Kasumi-1 (cell line): ENCODE data around the gene TBC1D9B.

Experiments used
- DNase-seq, 2 experiments: peaks; one replicate each; lab custom pipeline; 2025; lab: John Stamatoyannopoulos, UW

The TBC1D9B gene

DNA sequence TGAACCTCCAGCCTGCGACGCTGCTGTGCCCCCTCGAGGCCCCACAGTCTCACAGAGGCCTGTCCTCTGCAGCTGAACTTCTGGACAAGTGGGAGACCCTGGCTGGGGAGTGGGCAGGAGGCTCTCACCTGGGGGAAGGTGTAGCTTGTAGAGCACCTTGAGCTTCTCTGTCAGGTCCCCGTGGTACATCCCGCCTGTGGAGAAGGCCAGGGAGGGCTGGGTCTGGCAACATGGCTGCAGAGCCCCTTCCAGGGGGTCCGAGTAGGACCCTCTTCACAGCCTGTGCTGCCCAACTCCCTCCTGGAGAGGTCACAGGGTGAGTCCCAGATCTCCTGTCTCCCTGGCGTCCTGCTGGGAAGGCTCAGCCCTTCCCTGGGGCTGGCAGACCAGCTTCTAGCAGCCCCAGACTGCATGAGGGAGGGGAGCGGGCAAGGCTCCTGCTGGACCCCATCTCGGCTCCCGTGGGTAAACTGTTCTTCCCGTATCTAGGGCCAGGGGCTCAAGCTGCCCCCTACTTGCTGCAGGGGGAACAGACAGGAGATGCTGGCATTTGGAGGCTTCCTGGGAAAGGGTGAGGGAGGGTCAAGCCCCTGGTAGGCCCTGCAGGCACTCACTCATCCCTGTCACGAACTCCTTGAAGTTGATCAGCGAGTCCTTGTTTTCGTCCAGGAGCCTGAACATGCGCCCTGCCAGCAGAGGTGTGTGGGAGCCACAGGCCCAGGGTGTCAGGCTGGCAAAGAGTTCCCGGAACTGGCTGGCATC, 37.9 kb downstream of the TBC1D9B start:
- DNase-seq: no peak

GRCh38 chr5:179869101-179869500, 38.6 kb downstream of the TBC1D9B start:
- no peak for DNase-seq

GRCh38 chr5:179868541-179868940, 39.2 kb downstream of the TBC1D9B start:
- DNase-seq: no peak

DNA sequence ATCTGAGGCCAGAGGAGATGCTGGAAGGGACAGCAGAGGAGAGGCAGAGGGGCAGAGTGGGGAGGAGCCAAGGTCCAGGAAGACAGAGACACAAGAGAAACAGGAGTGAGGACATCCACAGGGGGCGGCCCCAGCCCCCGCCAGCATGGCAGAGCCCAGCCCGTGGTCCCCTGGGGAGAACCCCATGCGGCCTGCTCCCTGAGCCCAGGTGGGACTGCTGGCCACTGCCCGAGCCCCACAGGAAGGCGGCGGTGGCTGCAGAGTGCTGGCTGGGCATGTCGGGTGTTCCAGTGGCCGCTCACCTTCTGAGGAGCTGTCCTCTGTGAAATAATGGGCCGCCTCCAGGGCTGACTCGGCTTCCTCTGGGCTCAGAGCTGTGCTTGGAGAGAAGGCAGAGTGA, 40.2 kb downstream of the TBC1D9B start:
- no peak for DNase-seq

GRCh38 chr5:179867079-179867465, 40.6 kb downstream of the TBC1D9B start:
- DNase-seq: no peak

GRCh38 chr5:179866241-179867078, 41.2 kb downstream of the TBC1D9B start:
- DNase-seq: no peak

DNA sequence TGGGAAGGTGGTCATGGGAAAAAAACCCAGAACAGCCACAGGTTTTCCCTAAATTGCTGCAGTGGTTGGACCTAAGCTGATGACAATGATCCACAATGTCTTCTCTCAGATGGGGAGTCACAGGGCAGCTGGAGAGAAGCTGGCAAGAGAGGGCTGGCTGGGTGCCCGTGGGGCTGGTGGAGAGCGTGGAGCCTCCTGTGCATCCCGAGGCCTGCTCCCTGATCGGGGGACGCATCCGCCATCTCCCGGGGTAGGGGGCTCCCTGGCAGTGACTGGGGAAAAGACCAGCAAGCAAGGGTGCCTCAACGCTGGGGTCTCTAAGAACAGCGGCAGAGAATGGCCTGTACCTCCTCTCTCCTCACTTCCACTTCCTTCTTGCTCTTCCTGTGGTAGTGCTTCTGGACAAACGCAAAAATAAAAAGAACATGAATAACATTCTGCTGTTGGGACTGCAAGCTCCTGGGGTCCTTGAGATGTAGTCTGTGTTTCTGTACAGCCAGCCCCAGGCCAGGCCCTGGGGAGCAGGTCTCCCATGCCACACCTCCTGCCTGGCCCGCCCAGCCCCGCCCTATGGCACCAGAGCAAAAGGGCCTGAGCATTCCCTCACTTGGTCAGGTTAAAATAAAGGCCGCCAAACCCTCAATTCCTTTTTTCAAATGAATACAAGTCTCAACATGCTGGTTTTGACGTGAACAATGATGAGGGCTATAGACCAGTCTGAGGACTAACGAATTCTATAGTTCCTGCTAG, 42.0 kb downstream of the TBC1D9B start:
- DNase-seq: no peak

GRCh38 chr5:179864686-179865085, 43.0 kb downstream of the TBC1D9B start:
- no peak for DNase-seq

DNA sequence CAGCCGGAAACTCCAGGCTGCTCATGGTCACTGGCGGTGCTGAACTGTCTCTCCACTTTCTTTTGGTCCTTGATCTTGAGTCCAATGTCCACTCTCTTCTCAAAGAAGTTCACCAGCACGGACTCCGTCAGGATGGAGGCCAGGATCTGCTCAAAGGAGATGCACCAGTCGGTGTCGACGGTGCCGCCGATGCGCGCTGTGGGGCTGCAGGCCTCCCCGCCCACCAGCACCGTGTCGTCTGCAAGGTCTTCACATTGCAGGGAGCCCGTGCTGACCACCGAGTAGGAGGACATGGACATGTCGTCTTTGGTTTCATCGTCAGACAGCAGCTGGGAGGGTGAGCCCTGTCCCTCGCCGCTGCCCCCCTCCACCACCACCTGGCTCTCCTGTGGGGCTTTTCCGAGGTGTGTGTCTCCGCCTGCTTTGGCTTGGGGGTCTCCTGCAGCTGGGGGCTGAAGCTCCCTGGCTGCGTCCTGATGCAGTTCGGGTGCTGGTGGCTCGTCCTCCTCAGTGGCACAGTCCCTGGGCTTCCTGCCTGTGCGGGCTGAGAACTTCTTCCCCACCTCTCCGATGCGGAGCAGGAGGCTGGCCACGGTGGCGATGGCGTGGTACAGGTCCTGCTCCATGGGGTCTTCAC, 44.1 kb downstream of the TBC1D9B start:
- DNase-seq: no peak

GRCh38 chr5:179862891-179863290, 44.8 kb downstream of the TBC1D9B start:
- DNase-seq: no peak

DNA sequence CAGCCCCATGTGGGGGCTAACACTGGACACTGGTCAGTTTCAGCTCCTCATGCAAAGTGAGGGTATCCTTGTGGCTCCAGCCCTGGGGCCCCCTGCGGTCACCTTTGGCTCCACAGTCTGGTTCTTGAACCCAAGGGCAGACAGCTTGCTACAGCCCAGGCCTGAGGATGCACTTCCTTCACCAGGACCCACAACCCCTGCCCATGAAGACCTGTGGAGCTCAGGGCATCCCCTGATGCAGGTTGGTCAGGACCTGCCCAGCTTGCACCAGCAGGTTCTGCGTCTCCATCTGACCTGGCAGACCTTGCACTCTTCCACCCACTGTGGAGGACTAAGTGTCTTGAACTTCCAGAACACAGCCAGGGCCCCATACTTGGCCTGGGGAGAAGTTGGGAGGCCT, 45.4 kb downstream of the TBC1D9B start:
- DNase-seq: no peak

DNA sequence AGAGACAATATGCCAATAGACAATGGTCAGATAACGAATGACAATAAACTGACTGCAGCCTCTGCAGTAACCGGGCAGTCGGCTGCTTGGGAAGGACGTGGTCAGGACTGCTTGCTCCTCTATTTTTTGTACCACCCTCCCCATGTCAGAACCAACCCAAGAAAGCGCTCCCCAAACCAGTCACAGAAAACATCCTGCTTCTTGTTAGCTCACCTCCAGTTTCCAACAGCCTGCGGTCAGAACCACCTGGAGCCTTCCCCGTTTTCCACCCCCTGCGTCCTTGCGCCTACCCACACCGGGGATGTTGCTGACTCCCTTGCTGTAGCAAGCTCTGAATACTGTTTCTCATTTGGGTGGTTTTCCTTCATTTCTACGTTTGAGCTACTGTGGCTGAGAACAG, 47.4 kb downstream of the TBC1D9B start:
- DNase-seq: no peak

DNA sequence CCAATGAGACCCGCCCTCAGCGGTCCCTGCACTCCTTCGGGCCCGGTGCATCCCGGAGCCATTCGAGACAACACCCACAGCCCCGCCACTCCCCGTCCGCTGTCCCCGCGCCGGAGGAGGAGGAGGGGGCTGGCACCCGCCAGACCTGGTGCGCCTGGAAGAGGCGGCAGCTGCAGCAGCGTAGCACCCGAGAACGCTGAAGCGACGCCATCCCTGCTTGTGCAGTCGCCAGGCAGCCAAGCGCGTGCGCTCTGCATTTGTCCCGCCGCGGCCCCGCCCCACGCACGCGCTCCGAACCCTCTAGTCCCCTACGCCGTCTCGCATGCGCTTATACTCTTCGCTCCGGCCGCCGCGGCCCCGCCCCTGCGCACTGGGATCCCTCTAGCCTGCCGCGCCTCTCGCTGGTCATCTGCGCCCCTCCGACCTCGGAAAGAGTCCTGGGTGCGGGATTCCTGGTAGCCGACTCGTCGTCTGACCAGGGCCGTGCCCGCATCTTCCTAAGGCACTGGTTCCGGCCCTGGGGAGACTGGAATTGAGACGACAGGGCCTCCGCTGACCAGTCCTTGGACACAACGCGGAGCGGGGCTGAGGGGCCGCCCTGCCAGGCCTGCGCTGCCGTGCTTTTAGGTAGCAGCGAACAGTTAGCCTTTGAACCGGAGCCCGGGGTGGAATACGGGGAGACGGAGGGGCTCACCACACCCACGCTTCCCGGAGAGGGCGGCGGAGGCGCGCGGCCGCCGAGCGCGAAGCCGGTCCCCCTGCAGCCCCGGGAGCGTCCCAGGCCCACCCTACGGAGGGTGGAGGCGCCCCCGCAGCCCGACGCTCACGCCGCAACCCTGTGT, 48.9 kb downstream of the TBC1D9B start, which contains the start of gene MRNIP:
Gene MRNIP (minus strand): TSS at position 232 of the 842 bp plus-strand sequence. CDS start 21 bp downstream, at position 211.
- DNase-seq: peak; percentile 96 to 97

GRCh38 chr5:179858241-179858585, 49.5 kb downstream of the TBC1D9B start:
- peak; percentile 44 to 61 for DNase-seq

- DNase-seq: no peak
Observed at GRCh38 chr5:179854356-179854755, 53.3 kb downstream of the TBC1D9B start.

DNA sequence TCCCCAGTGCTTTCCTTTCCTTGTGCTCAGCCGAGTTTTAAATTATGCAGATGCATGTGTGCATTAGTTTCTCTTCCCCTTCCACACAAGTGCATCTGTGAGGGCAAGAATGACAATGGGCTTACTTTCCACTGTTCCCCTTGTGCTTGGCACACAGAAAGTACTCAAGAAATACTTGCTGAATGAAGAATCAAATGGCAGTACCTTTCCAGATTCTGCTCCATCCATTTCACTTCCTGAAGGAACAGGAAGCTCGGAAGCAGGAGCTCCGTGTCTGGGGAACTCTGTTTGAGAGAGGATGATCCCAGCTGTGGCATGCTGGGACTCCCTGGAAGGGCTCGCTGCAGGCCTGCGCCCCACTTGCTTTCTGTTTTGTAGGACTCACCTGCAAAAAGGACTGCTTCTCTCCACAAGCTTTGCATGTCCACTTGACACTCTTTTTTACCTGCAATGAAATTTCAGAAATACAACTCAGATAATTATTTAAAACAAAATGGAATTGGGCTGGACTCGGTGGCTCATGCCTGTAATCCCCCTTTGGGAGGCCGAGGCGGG, 54.6 kb downstream of the TBC1D9B start:
- no peak for DNase-seq

- DNase-seq: no peak
Observed at GRCh38 chr5:179841621-179842020, 66.1 kb downstream of the TBC1D9B start.

DNA sequence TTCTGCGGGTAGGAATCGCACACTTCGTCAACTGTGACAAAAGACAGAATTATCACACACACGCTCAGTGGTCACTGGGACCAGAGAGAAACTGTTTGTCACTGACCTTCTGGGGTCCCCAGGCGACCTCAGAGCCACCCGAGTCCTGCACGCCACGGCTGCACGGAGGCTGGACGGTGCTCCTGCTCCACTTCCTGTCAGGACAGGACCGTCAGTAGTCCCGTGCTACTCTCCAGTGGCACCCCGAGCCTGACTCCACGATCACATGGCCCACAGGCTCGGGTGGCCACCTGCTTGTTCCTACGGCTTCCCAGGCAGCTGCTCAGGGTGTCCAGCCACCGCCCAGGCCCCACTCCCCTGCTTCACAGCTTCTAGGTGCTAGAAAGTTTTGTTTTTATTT, 66.9 kb downstream of the TBC1D9B start:
- DNase-seq: no peak

- no peak for DNase-seq
Observed at GRCh38 chr5:179840321-179840720, 67.4 kb downstream of the TBC1D9B start.

- no peak for DNase-seq
Observed at GRCh38 chr5:179839328-179840256, 68.1 kb downstream of the TBC1D9B start.
